B cell (primary cell): ENCODE measurements around the gene REC8. TPM values are rescaled to one million over a fixed set of nuclear protein-coding genes. Genes with fewer than 3 reads are reported as not detected.

Source experiments
- ATAC-seq: fragments of 200-7000 bp; cut with Tn5 transposase; one replicate; pipeline ENCODE4 v1.10.0; 2021; ENCODE audit warnings: low read depth, mild to moderate bottlenecking, moderate number of reproducible peaks, moderate library complexity
- CTCF ChIA-PET: fragments of 350-600 bp; sonication (Branson Sonifier 250); formaldehyde crosslinking; loops from one replicate; lab custom pipeline; 2021; ENCODE audit warnings: antibody characterized with exemption, inconsistent platforms; lab: Charles Lee
- POLR2A ChIA-PET: fragments of 350-600 bp; sonication (Branson Sonifier 250); formaldehyde crosslinking; loops from one replicate; lab custom pipeline; 2021; ENCODE audit warnings: antibody characterized with exemption; lab: Charles Lee
- DNase-seq: peaks from one replicate; pipeline ENCODE4 v3.0.0; 2013
- H2AFZ ChIP-seq: 2 replicates; pipeline ENCODE4 v1.6.1; 2012; ENCODE audit warnings: mild to moderate bottlenecking, low read depth, low read length; ENCODE audit not compliant: insufficient read depth, poor library complexity, severe bottlenecking
- H3K27ac ChIP-seq, 2 donors: 1 replicate in 1 of 2; 2 replicates in 1 of 2; pipeline ENCODE4 v1.5.1; 2012 to 2013; ENCODE audit warnings: low read length in 2 of 2, mild to moderate bottlenecking in 2 of 2, moderate library complexity in 1 of 2
- H3K27me3 ChIP-seq, 4 experiments: fragments of 200-600 bp in 1 of 4; sonication (generic) in 1 of 4; replicated peaks in 1 of 4; 1 replicate in 2 of 4; 2 replicates in 2 of 4; pipeline versions ENCODE4 v1.6.1 to v1.7.0; 2013 to 2016; ENCODE audit warnings: low read length in 3 of 4, mild to moderate bottlenecking in 2 of 4, mixed read lengths in 1 of 4, moderate library complexity in 1 of 4; ENCODE audit not compliant: insufficient read depth in 4 of 4, control insufficient read depth in 3 of 4; ENCODE audit errors: control extremely low read depth in 1 of 4
- H3K36me3 ChIP-seq, 2 experiments: replicated peaks in 1 of 2; 1 replicate in 1 of 2; 2 replicates in 1 of 2; pipeline versions ENCODE4 v1.6.1 to v1.7.1; 2013; ENCODE audit warnings: low read length in 1 of 2; ENCODE audit not compliant: insufficient read depth in 2 of 2, control insufficient read depth in 1 of 2; ENCODE audit errors: control extremely low read depth in 1 of 2, extremely low read depth in 1 of 2
- H3K4me1 ChIP-seq, 2 donors: fragments of 200-600 bp in 1 of 2; sonication (generic) in 1 of 2; 1 replicate in 1 of 2; 2 replicates in 1 of 2; pipeline versions ENCODE4 v1.5.1 to v1.6.1; 2013 to 2017; ENCODE audit warnings: low read length in 2 of 2; ENCODE audit not compliant: control insufficient read depth in 2 of 2, insufficient read depth in 2 of 2
- H3K4me2 ChIP-seq: replicated peaks from 2 replicates; pipeline ENCODE3; 2012; ENCODE audit warnings: mild to moderate bottlenecking, low read depth, low read length; ENCODE audit not compliant: poor library complexity, severe bottlenecking
- H3K4me3 ChIP-seq, 5 experiments: fragments of 200-600 bp in 1 of 5; sonication (generic) in 1 of 5; 1 replicate in 3 of 5; 2 replicates in 2 of 5; pipeline versions ENCODE4 v1.5.1 to v1.7.0; 2011 to 2016; ENCODE audit warnings: low read length in 4 of 5, mild to moderate bottlenecking in 4 of 5, low read depth in 2 of 5, control low read depth in 1 of 5, moderate library complexity in 1 of 5; ENCODE audit not compliant: insufficient read depth in 1 of 5; ENCODE audit errors: control extremely low read depth in 1 of 5, extremely low read depth in 1 of 5
- H3K79me2 ChIP-seq: fragments of 200-600 bp; sonication (generic); one replicate; pipeline ENCODE4 v1.6.0; 2016; ENCODE audit warnings: low read length; ENCODE audit not compliant: control insufficient read depth, insufficient read depth
- H3K9ac ChIP-seq: fragments of 200-600 bp; sonication (generic); 2 replicates; pipeline ENCODE4 v1.6.1; 2017; ENCODE audit warnings: mild to moderate bottlenecking, low read length, moderate library complexity
- H3K9me3 ChIP-seq, 3 donors: one replicate each; pipeline versions ENCODE4 v1.6.1 to v1.7.1; 2013; ENCODE audit warnings: low read length in 2 of 3; ENCODE audit not compliant: control insufficient read depth in 2 of 3, insufficient read depth in 1 of 3; ENCODE audit errors: control extremely low read depth in 1 of 3
- H4K20me1 ChIP-seq: 2 replicates; pipeline ENCODE4 v1.6.0; 2012; ENCODE audit warnings: mild to moderate bottlenecking, low read length; ENCODE audit not compliant: insufficient read depth, control insufficient read depth, poor library complexity, severe bottlenecking
- H3K27ac Mint-ChIP-seq: one replicate; pipeline ENCODE4 v1.8.0; 2021; ENCODE audit warnings: mixed read lengths
- H3K27me3 Mint-ChIP-seq: one replicate; pipeline ENCODE4 v1.8.0; 2021; ENCODE audit warnings: mixed read lengths
- H3K4me1 Mint-ChIP-seq: one replicate; pipeline ENCODE4 v1.8.0; 2021; ENCODE audit warnings: mixed read lengths
- H3K4me3 Mint-ChIP-seq: one replicate; pipeline ENCODE4 v1.8.0; 2021; ENCODE audit warnings: mixed read lengths
- H3K9me3 Mint-ChIP-seq: one replicate; pipeline ENCODE4 v1.8.0; 2022; ENCODE audit warnings: mixed read lengths; ENCODE audit not compliant: insufficient read depth
- CTCF ChIP-seq: fragments of 200-600 bp; IDR thresholded peaks from one replicate; pipeline ENCODE4 v1.8.0; 2022; ENCODE audit warnings: antibody characterized with exemption, mild to moderate bottlenecking
- EZH2 ChIP-seq: IDR thresholded peaks from 2 replicates; pipeline ENCODE4 v1.6.1; 2012; ENCODE audit warnings: borderline replicate concordance, low read depth, mild to moderate bottlenecking, moderate library complexity, low read length; ENCODE audit not compliant: insufficient read depth, poor library complexity, severe bottlenecking
- WGBS: methylation state at CpG from one replicate; pipeline ENCODE4 v1.1.5; 2013; ENCODE audit warnings: missing lambda C conversion rate; ENCODE audit not compliant: insufficient coverage; 5-methylcytosine and 5-hydroxymethylcytosine counted together
- intact Hi-C: fragments of 100-400 bp; cut with micrococcal nuclease; formaldehyde crosslinking; loops from one replicate; pipeline ENCODE4 v1.10.0; 2022
- polyA plus RNA-seq: library from polyadenylated mRNA; depleted of rRNA; stranded (reverse); fragments of >200 nt; gene quantifications from 2 replicates; pipeline ENCODE4 v1.2.3, GENCODE V29; 2012
- total RNA-seq, 2 donors: library from RNA; stranded (reverse); fragments of 120-200 nt in 1 of 2; gene quantifications; 1 replicate in 1 of 2; 2 replicates in 1 of 2; pipeline versions ENCODE4 v1.2.3 to v1.2.4, GENCODE V29; 2013 to 2022

REC8 gene
- total and polyA plus RNA-seq, 2 donors (not counting 1 experiment from before 2014, with no cell fraction given): 34.0 to 62.1 TPM

GRCh38 chr14:24143511-24143910 is 28.4 kb upstream of the REC8 start:
- Histone ChIP-seq H3K79me2 (peaks cover 69% of the 10 kb centered on the region), H3K4me1 (peaks cover 28 to 45% of the 10 kb centered on the region in 2 donors), H4K20me1 (peaks cover 24% of the 10 kb centered on the region), H3K4me3 (no peak overlapping the region), H3K9ac (no peak overlapping the region), H3K4me2 (no peak overlapping the region), H3K36me3 (peaks cover 0 to 39% of the 10 kb centered on the region in 2 experiments), H3K27ac (no peak overlapping the region), H3K27me3 (no peaks in the 10 kb centered on the region), H3K9me3 (no peaks in the 10 kb centered on the region), H2AFZ (no peak overlapping the region)
- POLR2A ChIA-PET: interaction anchor here (0.5 kb wide), 1 partner anchor 72 kb away, joined by 7 read pairs; no protein-coding TSS in a partner anchor
- WGBS: no CpG with 5 or more reads among the region's 2 CpGs
- no peaks in the 10 kb centered on the region for H3K9me3 Mint-ChIP-seq
- no peak for TF ChIP-seq EZH2
- no peak for TF ChIP-seq CTCF
- peak overlapping the region; percentile 66 for H3K4me3 Mint-ChIP-seq
- CTCF ChIA-PET: interaction anchor here (1.4 to 6.2 kb wide), 3 partner anchors 17 to 33 kb away, joined by 6 to 62 read pairs (median 8); partner anchors contain the start of genes DCAF11, IRF9 and NRL
- H3K27ac Mint-ChIP-seq: peak overlapping the region; percentile 37
- no peak for ATAC-seq
- H3K27me3 Mint-ChIP-seq: no peaks in the 10 kb centered on the region
- peaks cover 64% of the 10 kb centered on the region for H3K4me1 Mint-ChIP-seq
- intact Hi-C loops: loop anchor here (5.0 to 10.0 kb wide), 3 partner anchors 131 to 1049 kb away; partner anchors contain the start of genes ACIN1, C14orf119, NFATC4 and RABGGTA
- DNase-seq: no peak

GRCh38 chr14:24144451-24144850 is 27.4 kb upstream of the REC8 start:
- DNase-seq (no peak), ATAC-seq (no peak)
- peaks cover 30 to 48% of the 10 kb centered on the region in 2 donors for H3K4me1 ChIP-seq
- intact Hi-C loops: loop anchor here (5.0 to 10.0 kb wide), 3 partner anchors 130 to 1050 kb away; partner anchors contain the start of genes ACIN1, C14orf119, NFATC4 and RABGGTA
- Mint-ChIP-seq H3K4me1 (peaks cover 64% of the 10 kb centered on the region), H3K4me3 (peak overlapping the region; percentile 41), H3K27me3 (no peaks in the 10 kb centered on the region), H3K9me3 (no peaks in the 10 kb centered on the region), H3K27ac (no peak overlapping the region)
- no peak for TF ChIP-seq EZH2
- TF ChIP-seq CTCF: no peak
- H2AFZ ChIP-seq: no peak overlapping the region
- H3K79me2 ChIP-seq: peaks cover 69% of the 10 kb centered on the region
- H3K4me3 ChIP-seq: no peak overlapping the region
- ChIA-PET CTCF (interaction anchor here (1.4 to 6.2 kb wide), 3 partner anchors 16 to 34 kb away, joined by 6 to 62 read pairs (median 8); partner anchors contain the start of genes DCAF11, IRF9 and NRL), POLR2A (no interaction called here)
- no peak overlapping the region for H3K9ac ChIP-seq
- H3K27me3 ChIP-seq: no peaks in the 10 kb centered on the region
- H3K27ac ChIP-seq: peak overlapping the region in 1 of 2 donors; percentile 13
- no peak overlapping the region for H3K4me2 ChIP-seq
- H3K9me3 ChIP-seq: no peaks in the 10 kb centered on the region
- H3K36me3 ChIP-seq: peaks cover 0 to 36% of the 10 kb centered on the region in 2 experiments
- peaks cover 28% of the 10 kb centered on the region for H4K20me1 ChIP-seq
- no CpG with 5 or more reads among the region's 1 CpG for WGBS
